ENCODE measurements around the gene NDUFB7. TPM values are rescaled to one million over a fixed set of nuclear protein-coding genes. Genes with fewer than 3 reads are reported as not detected.
A peak's percentile ranks its signal among the peaks of the same experiment; 100 is the strongest.

The NDUFB7 gene
- total and polyA plus RNA-seq, 7 donors, result 475 to 853 (median 607) TPM

DNA sequence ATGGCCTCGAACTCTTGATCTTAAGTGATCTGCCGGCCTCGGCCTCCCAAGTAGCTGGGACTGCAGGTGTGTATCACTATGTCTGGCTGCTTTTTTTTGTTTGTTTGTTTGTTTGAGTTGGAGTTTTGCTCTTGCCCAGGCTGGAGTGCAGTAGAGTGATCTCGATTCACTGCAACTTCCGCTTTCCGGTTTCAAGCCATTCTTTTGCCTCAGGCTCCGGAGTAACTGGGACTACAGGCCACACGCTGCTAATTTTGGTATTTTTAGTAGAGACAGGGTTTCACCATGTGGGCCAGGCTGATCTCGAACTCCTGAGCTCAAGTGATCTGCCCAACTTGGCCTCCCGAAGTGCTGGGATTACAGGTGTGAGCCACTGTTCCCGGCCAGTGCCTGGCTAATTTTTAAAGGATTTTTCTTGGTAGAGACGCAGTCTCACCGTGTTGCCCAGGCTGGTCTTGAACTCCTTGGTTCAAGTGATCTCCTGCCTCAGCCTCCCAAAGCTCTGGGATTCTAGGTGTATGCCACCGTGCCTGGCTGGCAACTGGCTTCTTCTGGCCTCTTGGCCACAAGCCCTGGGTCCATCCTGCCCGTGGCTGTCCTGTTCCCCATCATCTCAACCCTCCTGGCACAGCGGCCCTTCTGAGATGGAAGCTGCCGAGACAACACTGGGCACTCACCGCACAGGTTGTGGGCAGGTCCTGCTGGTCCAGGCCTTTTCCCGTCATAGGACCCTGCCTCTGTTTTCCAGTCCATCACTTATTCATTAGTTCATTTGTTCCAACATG is 30.9 kb downstream of the NDUFB7 start:
- intact Hi-C loops (cut with DNase I), result no loop called here
- H3K9me3 ChIP-seq, result no peaks in the 10 kb centered on the region
- no peaks in the 10 kb centered on the region for H3K36me3 ChIP-seq
- peaks cover 0 to 18% (median 11%) of the 10 kb centered on the region in 4 donors for H3K4me1 ChIP-seq
- H3K27ac ChIP-seq, result no peak overlapping the region
- H3K27me3 ChIP-seq, result no peaks in the 10 kb centered on the region
- no peak overlapping the region for H3K4me3 ChIP-seq
- no peak for DNase-seq
- WGBS, 2 donors, result 93% methylated on average over 19 of the region's 19 CpGs
- TF ChIP-seq EP300 (IDR thresholded peaks at IDR 0.05), result no peak
- no peak for TF ChIP-seq POLR2A (IDR thresholded peaks at IDR 0.05)

DNA sequence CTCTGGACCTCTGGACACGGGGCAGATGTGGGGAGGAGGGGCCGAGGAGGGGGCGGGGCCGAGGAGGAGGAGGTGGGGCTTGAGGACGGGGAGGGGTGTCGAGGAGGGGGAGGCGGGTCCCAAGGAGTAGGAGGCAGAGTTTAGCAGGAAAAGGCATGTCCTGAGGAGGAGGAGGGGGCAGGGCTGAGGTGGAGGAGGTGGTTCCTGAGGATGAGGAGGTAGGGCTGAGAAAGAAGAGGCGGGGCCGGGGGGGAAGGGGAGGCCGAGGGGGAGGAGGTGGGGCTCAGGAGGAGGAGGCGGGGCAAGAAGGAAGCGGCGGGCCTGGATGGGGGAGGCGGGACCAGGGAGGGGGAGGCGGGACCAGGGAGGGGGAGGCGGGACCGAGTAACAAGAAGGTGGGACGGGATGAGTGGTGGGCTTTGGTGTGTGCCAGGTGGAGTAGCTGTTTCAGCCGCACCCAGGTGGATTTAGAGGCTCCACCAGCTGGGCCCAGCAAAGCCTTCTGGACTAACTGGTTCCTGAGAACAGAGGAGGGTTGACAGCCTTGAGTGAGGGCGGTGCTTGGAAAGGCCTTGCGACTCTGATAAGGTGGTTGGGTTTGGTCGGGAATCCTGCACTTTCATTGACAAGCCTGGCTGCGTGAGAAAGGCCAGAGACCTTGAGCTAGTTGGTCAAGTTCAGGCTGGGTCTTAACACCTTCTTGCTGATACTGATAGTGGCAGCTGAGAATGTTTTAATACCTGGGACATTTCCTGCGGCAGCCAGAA is 34.8 kb downstream of the NDUFB7 start:
- 13 to 36% methylated on average over 24 of the region's 24 CpGs for WGBS, 2 donors
- Histone ChIP-seq H3K36me3 (no peaks in the 10 kb centered on the region), H3K4me1 (peaks cover 0 to 7% (median 0%) of the 10 kb centered on the region in 4 donors), H3K9me3 (no peaks in the 10 kb centered on the region), H3K27me3 (no peaks in the 10 kb centered on the region), H3K27ac (peak overlapping the region in 1 of 4 donors; percentile 28), H3K4me3 (peak overlapping the region in 2 of 4 donors; percentile 8 to 16)
- no peak for DNase-seq
- intact Hi-C loops (cut with DNase I), result no loop called here
- TF ChIP-seq POLR2AphosphoS5 (IDR thresholded peaks at IDR 0.05) (no peak), POLR2A (IDR thresholded peaks at IDR 0.05) (no peak), EP300 (IDR thresholded peaks at IDR 0.05) (no peak)
- TF ChIP-seq, protein P1, sequence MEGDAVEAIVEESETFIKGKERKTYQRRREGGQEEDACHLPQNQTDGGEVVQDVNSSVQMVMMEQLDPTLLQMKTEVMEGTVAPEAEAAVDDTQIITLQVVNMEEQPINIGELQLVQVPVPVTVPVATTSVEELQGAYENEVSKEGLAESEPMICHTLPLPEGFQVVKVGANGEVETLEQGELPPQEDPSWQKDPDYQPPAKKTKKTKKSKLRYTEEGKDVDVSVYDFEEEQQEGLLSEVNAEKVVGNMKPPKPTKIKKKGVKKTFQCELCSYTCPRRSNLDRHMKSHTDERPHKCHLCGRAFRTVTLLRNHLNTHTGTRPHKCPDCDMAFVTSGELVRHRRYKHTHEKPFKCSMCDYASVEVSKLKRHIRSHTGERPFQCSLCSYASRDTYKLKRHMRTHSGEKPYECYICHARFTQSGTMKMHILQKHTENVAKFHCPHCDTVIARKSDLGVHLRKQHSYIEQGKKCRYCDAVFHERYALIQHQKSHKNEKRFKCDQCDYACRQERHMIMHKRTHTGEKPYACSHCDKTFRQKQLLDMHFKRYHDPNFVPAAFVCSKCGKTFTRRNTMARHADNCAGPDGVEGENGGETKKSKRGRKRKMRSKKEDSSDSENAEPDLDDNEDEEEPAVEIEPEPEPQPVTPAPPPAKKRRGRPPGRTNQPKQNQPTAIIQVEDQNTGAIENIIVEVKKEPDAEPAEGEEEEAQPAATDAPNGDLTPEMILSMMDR (IDR thresholded peaks at IDR 0.05), result no peak

DNA sequence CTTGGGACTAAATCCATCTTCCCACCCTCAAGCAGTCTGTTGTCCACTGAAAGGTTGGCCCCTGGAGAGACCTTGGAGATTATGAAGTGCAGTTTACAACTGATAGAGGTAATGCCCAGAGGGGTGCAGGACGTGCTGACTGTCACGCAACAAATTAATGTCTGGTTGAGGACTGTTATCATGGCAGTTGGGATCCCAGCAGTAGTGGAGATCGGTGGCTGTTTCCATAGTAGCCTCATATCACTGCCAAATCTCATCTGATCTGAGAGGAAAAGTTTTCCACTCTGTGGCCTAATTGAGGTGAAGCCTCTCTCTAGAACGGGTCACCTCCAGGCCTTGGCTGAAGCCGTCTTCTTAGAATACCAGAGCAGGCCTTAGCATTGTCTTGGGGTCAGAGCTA is 38.4 kb downstream of the NDUFB7 start:
- peaks cover 0 to 20% (median 13%) of the 10 kb centered on the region in 4 donors for H3K4me1 ChIP-seq
- TF ChIP-seq EP300 (IDR thresholded peaks at IDR 0.05) (no peak), POLR2AphosphoS5 (IDR thresholded peaks at IDR 0.05) (no peak), POLR2A (IDR thresholded peaks at IDR 0.05) (no peak)
- TF ChIP-seq, protein P1 (IDR thresholded peaks at IDR 0.05), result no peak
- no peak overlapping the region for H3K27ac ChIP-seq
- DNase-seq, result no peak
- intact Hi-C loops (cut with DNase I), result no loop called here
- WGBS, 2 donors, result 93 to 96% methylated on average over 5 of the region's 5 CpGs
- H3K4me3 ChIP-seq, result no peak overlapping the region
- no peaks in the 10 kb centered on the region for H3K36me3 ChIP-seq
- no peaks in the 10 kb centered on the region for H3K27me3 ChIP-seq
- no peaks in the 10 kb centered on the region for H3K9me3 ChIP-seq

DNA sequence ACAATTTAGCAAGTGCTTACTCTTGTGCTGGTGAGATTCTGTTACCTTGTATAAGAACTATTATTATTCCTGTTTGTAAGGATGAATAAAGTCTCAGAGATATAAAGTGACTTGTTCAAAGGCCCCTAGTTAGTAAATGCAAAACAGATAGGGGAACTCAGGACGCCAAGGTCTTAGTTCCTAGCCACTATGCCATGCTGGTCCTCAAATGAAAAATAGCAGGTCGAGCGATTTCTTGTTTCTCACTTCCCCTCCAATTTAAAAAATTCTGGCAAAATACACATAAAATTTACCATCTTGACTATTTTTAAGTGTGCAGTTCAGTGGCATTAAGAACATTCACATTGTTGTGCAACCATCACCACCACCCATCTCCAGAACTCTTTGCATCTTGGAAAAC is 41.4 kb downstream of the NDUFB7 start:
- intact Hi-C loops (cut with DNase I), result no loop called here
- DNase-seq, result no peak
- H3K9me3 ChIP-seq, result no peaks in the 10 kb centered on the region
- H3K27me3 ChIP-seq, result no peaks in the 10 kb centered on the region
- H3K27ac ChIP-seq, result peak overlapping the region; percentile 90 to 97 (median 94)
- H3K36me3 ChIP-seq, result no peaks in the 10 kb centered on the region
- H3K4me1 ChIP-seq, result peaks cover 0 to 14% (median 12%) of the 10 kb centered on the region in 4 donors
- WGBS, 2 donors, result 52 to 62% methylated on average over 3 of the region's 3 CpGs
- H3K4me3 ChIP-seq, result peak overlapping the region in 3 of 4 donors; percentile 72 to 77 (median 76)
- TF ChIP-seq POLR2AphosphoS5 (IDR thresholded peaks at IDR 0.05) (no peak), EP300 (IDR thresholded peaks at IDR 0.05) (no peak), POLR2A (IDR thresholded peaks at IDR 0.05) (no peak)
- TF ChIP-seq, protein P1 (IDR thresholded peaks at IDR 0.05), result no peak

DNA sequence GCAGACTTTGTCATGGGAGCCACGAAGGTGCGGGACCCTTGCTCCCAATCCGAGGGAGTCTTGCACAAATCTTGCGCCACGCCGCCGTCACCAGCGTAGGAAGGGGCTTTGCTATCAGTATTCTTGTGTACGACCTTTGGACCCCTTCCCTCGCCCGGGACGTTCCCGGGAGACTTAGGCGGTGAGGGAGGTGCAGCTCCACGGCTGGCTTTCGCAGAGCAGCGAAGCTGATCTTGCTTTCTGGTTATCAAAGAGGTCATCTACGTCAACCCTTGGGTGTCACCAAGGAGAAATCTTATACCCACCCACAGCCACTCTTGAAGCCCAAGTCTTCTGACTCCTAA is 41.9 kb downstream of the NDUFB7 start:
- Histone ChIP-seq H3K9me3 (no peaks in the 10 kb centered on the region), H3K27ac (peak overlapping the region; percentile 90 to 97 (median 94)), H3K4me1 (peaks cover 0 to 14% (median 12%) of the 10 kb centered on the region in 4 donors), H3K4me3 (peak overlapping the region; percentile 68 to 77 (median 74)), H3K36me3 (no peaks in the 10 kb centered on the region), H3K27me3 (no peaks in the 10 kb centered on the region)
- TF ChIP-seq, protein P1 (IDR thresholded peaks at IDR 0.05), result no peak
- TF ChIP-seq EP300 (IDR thresholded peaks at IDR 0.05) (no peak), POLR2AphosphoS5 (IDR thresholded peaks at IDR 0.05) (no peak), POLR2A (IDR thresholded peaks at IDR 0.05) (no peak)
- intact Hi-C loops (cut with DNase I), result no loop called here
- WGBS, 2 donors, result 0% methylated on average over 18 of the region's 18 CpGs
- DNase-seq, result no peak
